ENCODE results near the gene PGRMC2.

PGRMC2 gene
- long read RNA-seq, donor 1, transcript PGRMC2-208 (3 exons, 3,783 nt), result major isoform, 42 of 45 reads
- long read RNA-seq, donor 1, partial matches to known transcripts, result 0 of 45 reads
- long read RNA-seq, donor 1, other reads (novel, unspliced or antisense), result 0 of 45 reads
- long read RNA-seq, donor 2, transcript PGRMC2-208 (3 exons, 3,783 nt), result major isoform, 22 of 24 reads
- long read RNA-seq, donor 2, partial matches to known transcripts, result 0 of 24 reads
- long read RNA-seq, donor 2, other reads (novel, unspliced or antisense), result 0 of 24 reads
- long read RNA-seq, donor 3, transcript PGRMC2-208 (3 exons, 3,783 nt), result major isoform, 22 of 26 reads
- long read RNA-seq, donor 3, partial matches to known transcripts, result 0 of 26 reads
- long read RNA-seq, donor 3, other reads (novel, unspliced or antisense), result 0 of 26 reads
- long read RNA-seq, donor 4, transcript PGRMC2-202 (2 exons, 2,858 nt), result minor isoform, 6 of 45 reads
- long read RNA-seq, donor 4, transcript PGRMC2-208 (3 exons, 3,783 nt), result major isoform, 34 of 45 reads
- long read RNA-seq, donor 4, partial matches to known transcripts, result 5 of 45 reads
- long read RNA-seq, donor 4, other reads (novel, unspliced or antisense), result 0 of 45 reads
- long read RNA-seq, donor 5, transcript PGRMC2-208 (3 exons, 3,783 nt), result major isoform, 44 of 48 reads
- long read RNA-seq, donor 5, partial matches to known transcripts, result 0 of 48 reads
- long read RNA-seq, donor 5, other reads (novel, unspliced or antisense), result 0 of 48 reads
- long read RNA-seq, donor 6, transcript PGRMC2-208 (3 exons, 3,783 nt), result major isoform, 37 of 46 reads
- long read RNA-seq, donor 6, partial matches to known transcripts, result 5 of 46 reads
- long read RNA-seq, donor 6, other reads (novel, unspliced or antisense), result 0 of 46 reads
- long read RNA-seq, donor 7, transcript PGRMC2-208 (3 exons, 3,783 nt), result major isoform, 68 of 81 reads
- long read RNA-seq, donor 7, transcript PGRMC2-202 (2 exons, 2,858 nt), result minor isoform, 8 of 81 reads
- long read RNA-seq, donor 7, partial matches to known transcripts, result 5 of 81 reads
- long read RNA-seq, donor 7, other reads (novel, unspliced or antisense), result 0 of 81 reads
- long read RNA-seq, donor 8, transcript PGRMC2-208 (3 exons, 3,783 nt), result major isoform, 48 of 50 reads
- long read RNA-seq, donor 8, partial matches to known transcripts, result 0 of 50 reads
- long read RNA-seq, donor 8, other reads (novel, unspliced or antisense), result 0 of 50 reads

GRCh38 chr4:128287141-128287870 is at the start of gene PGRMC2:
TSS of gene PGRMC2 (minus strand) at chr4:128287813. CDS start at chr4:128287790, 23 bp downstream.
- peak; percentile 73 for DNase-seq

- no peak for DNase-seq
Observed at GRCh38 chr4:128335541-128335940, 47.9 kb upstream of the PGRMC2 start.

GRCh38 chr4:128334256-128334655 is 46.6 kb upstream of the PGRMC2 start:
- DNase-seq, result no peak

- DNase-seq, result no peak
Observed at GRCh38 chr4:128333309-128334018, 45.9 kb upstream of the PGRMC2 start.

- DNase-seq, result no peak
Observed at GRCh38 chr4:128332081-128332480, 44.5 kb upstream of the PGRMC2 start.

GRCh38 chr4:128329638-128330037 is 42.0 kb upstream of the PGRMC2 start:
- no peak for DNase-seq

GRCh38 chr4:128328106-128328505 is 40.5 kb upstream of the PGRMC2 start:
- no peak for DNase-seq

- DNase-seq, result no peak
Observed at GRCh38 chr4:128323401-128323800, 35.8 kb upstream of the PGRMC2 start.

GRCh38 chr4:128322986-128323385 is 35.4 kb upstream of the PGRMC2 start:
- no peak for DNase-seq

- no peak for DNase-seq
Observed at GRCh38 chr4:128322311-128322710, 34.7 kb upstream of the PGRMC2 start.

- no peak for DNase-seq
Observed at GRCh38 chr4:128320656-128321055, 33.0 kb upstream of the PGRMC2 start.

GRCh38 chr4:128315756-128316520 is 28.3 kb upstream of the PGRMC2 start:
- DNase-seq, result no peak

- DNase-seq, result no peak
Observed at GRCh38 chr4:128311659-128312403, 24.2 kb upstream of the PGRMC2 start.

- DNase-seq, result peak; percentile 12
Observed at GRCh38 chr4:128310266-128310697, 22.7 kb upstream of the PGRMC2 start.

GRCh38 chr4:128309585-128309984 is 22.0 kb upstream of the PGRMC2 start:
- DNase-seq, result no peak

- no peak for DNase-seq
Observed at GRCh38 chr4:128308986-128309385, 21.4 kb upstream of the PGRMC2 start.

- DNase-seq, result no peak
Observed at GRCh38 chr4:128307123-128307571, 19.5 kb upstream of the PGRMC2 start.

GRCh38 chr4:128305942-128306341 is 18.3 kb upstream of the PGRMC2 start:
- no peak for DNase-seq

- no peak for DNase-seq
Observed at GRCh38 chr4:128303986-128304385, 16.4 kb upstream of the PGRMC2 start.

- DNase-seq, result no peak
Observed at GRCh38 chr4:128303405-128303785, 15.8 kb upstream of the PGRMC2 start.
